GM19438 (cell line): Measurements from ENCODE around the gene PTBP1.
A peak's percentile ranks its signal among the peaks of the same experiment; 100 is the strongest.

Experiments
- ATAC-seq: cut with Tn5 transposase; IDR thresholded peaks from one replicate; pipeline ENCODE4 v1.9.1; 2021; ENCODE audit warnings: low read depth; ENCODE audit not compliant: unreplicated experiment

The PTBP1 gene

DNA sequence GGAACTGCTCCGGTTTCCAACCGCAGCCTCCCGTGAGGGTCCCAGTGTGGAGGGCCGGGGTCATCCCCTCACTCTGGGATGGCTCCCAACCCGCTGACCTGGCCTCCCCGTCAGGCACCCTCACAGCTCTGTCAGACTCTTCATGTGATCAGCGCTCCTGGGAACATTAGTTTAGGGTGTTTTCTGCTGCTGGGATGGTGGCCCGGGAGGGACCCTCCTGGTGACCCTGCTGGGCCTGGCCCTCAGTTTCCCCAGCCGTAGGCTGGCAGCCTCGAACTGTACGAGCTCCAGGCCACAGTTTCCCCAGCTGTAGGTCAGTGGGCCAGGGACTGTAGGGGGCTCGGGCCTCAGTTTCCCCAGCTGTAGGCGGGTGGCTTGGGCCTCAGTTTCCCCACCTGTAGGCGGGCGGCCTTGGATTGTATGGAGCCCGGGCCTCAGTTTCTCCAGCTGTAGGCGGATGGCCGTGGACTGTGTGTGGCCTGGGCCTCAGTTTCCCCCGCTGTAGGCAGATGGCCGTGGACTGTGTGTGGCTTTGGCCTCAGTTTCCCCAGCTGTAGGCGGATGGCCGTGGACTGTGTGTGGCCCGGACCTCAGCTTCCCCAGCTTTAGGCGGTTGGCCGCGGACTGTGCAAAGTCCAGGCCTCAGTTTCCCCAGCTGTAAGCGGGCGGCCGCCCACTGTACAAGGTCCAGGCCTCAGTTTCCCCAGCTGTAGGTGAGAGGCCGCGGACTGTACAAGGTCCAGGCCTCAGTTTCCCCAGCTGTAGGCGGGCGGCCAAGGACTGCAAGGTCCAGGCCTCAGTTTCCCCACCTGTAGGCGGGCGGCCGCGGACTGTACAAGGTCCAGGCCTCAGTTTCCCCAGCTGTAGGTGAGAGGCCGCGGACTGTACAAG lies 1.3 kb upstream of the PTBP1 start:
- no peak for ATAC-seq

- peak; percentile 36 for ATAC-seq
Measured at GRCh38 chr19:797528-798414, 519 bp downstream of the PTBP1 start.

GRCh38 chr19:798415-799075 lies 1.3 kb downstream of the PTBP1 start:
- ATAC-seq: no peak

DNA sequence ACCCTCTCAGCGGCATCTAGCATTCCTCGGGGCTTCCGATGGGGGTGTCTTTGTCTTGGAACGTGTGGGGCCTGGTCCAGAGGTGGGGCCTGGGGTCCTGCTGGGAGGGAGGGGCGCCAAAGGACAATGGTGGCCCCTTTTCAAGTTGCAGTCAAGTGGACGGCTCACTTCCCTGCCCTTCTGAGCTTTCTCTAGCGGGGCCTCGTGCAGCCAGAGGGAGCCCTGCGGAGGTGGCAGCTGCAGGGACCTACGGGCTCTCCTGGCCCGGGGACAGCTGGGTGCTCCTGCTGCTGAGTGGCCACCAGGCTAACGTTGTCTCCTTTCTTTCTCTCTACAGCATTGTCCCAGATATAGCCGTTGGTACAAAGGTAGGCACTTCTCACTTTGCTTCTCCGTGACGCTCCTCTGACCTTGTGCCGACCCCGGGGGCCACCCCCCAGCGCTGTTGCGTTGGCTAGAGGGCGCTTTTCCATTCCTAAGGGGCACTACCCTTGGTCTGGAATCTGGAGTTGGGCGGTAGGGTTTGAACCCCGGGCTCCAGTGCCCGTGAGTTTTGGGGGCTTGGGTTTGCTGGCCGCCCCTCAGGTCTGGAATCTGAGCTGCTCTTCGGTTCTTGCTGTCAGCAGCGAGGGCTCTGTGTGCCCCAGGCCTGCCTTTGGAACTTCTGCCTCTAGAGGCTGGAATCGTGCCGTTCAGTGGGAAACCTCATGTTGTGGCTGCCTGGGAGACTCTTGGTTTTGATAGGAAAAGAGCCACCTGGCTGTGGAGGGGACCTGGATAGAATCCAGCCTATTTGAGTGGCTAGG lies 2.0 kb downstream of the PTBP1 start:
- ATAC-seq: no peak

- ATAC-seq: no peak
Measured at GRCh38 chr19:800360-801029, 3.2 kb downstream of the PTBP1 start.

DNA sequence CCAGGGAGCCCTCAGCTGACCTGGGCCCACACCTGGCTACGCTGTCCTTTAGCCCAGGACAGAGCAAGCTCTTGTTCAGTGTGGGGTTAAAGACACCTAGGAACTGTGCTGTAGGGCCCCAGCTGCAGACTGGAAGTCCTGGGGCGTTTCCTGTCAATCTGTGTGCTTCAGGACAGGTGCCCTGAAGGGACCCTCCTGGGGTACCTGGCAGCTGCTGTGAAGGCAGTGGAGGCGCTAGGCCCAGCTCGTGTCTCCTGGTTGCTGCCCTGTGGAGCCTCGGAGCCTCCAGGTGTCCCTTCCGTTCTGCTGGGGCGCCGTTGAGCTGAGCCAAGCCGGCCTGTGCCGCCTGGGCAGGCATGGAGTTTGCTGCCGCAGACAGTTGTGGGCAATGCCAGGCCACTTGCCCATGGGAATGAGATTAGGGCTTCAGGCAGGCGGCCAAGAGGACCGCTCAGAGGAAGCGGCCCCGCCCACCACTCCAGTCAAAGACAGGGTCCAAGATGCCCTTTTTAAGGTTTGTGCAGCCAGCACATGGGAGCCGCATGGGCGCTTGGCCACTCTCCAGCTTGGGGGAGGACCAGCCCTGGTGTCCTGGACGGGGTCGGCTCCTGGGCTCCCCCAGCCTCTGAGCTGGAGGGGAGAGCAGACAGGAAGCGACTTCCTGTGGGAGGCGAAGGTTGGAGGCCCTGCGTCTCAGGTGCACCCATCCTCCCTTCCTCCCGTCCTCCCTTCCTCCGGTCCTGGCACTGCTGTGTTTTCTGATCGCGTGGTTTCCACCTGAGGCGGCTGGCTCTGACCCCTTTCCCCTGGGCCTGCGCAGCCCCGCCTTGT lies 4.0 kb downstream of the PTBP1 start:
- ATAC-seq: no peak

DNA sequence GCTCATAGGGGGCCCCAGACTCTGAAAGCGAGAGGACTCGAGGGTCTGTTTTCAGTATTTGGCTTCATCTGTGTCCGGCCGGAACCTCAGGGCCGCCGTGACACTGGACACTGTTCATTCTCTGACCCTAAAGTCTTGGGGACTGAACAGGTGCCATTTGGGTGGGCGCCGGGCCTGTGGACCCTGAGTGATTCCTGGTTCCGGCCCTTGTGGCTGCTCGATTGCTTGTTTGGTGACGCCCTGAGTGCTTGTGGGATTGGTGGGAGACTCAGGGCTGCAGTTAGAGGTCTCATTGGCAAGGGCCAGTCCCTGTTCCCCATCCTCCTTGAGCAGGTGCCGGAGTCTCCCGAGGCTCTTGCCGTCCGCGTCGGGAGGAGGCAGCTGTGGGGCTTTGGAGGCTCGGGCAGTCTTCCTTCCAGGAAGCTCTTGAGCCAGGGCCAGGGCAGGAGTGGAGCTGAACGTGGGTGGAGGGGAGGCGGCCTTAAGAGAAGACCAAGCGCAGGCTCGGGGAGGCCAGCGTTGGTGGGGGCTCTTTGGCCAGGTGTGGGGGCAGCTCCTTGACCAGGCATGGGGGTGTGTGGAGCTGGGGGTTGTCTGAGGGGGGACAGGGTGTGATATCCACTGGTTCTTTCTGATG lies 4.7 kb downstream of the PTBP1 start:
- ATAC-seq: no peak

GRCh38 chr19:802498-803098 lies 5.3 kb downstream of the PTBP1 start:
- ATAC-seq: no peak

DNA sequence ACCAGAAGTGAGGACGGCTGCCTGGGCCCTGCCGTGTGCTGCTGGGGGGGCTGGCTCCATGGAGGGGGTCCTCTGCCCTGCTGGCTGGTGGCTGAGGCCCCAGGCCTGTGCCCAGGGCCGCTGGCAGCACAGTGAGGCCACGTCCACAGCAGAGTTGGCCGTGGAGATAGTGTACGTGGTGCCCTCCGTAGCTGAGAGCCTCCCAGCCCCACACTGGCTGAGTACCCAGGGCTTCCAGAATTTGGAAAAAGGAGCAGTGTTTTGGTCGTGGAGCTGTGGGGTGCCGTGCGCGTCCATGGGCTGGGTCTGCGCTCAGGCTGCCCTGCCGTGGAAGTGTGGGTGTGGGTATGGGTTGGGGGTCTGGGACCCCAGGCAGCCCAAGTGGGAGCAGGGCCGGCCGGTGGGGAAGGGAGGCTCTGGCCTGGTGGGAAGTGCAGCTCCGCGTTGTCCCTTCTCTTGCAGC lies 5.9 kb downstream of the PTBP1 start:
- ATAC-seq: no peak

DNA sequence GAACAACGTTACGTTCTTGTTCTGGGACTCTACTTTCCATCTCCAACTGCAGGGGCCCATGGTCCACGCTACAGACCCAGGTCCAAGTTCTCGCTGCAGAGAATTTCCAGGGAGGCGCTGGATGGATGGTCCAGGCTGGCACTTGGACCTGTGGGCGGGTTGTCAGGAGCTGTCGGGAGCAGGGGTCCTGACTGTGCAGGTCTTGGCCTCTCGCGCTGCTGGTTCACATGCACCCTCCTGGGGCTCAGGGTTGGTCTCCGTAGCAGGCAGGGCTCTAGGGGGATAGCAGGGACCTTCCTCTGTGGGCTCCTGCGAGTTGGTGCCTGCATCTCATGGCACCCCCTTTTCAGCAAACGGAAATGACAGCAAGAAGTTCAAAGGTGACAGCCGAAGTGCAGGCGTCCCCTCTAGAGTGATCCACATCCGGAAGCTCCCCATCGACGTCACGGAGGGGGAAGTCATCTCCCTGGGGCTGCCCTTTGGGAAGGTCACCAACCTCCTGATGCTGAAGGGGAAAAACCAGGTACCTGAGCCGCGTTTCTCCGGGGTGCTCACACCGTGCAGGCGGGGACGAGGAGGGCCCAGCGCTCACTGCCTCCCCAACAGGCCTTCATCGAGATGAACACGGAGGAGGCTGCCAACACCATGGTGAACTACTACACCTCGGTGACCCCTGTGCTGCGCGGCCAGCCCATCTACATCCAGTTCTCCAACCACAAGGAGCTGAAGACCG lies 6.6 kb downstream of the PTBP1 start:
- ATAC-seq: no peak

- ATAC-seq: no peak
Measured at GRCh38 chr19:804419-805165, 7.3 kb downstream of the PTBP1 start.

DNA sequence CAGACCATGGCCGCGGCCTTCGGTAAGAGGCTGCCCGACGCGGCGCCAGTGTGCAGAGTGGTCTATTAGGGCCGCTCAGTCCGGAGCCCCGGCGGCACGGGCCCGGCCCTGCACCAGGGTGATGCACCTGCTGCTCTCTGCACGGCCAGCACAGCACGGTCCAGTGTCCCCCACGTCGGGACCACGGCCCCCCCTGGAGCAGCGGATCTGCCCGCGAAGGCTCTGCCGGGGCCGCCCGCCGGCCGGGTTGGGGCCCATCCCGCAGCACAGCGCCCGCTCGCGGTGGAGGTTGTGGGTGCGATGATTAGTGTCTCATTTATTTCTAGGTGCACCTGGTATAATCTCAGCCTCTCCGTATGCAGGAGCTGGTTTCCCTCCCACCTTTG lies 7.9 kb downstream of the PTBP1 start:
- ATAC-seq: no peak

GRCh38 chr19:805600-806550 lies 8.6 kb downstream of the PTBP1 start:
- no peak for ATAC-seq

GRCh38 chr19:806815-807421 lies 9.7 kb downstream of the PTBP1 start:
- ATAC-seq: no peak
